ENCODE data around the gene CYTH1.

The CYTH1 gene

GRCh38 chr17:78697554-78698343 is 84.3 kb downstream of the CYTH1 start:
- ATAC-seq, result peak; percentile 65
- TF ChIP-seq GLIS3 (CRISPR knock-in tag; IDR thresholded peaks at IDR 0.05) (no peak), BACH2 (CRISPR knock-in tag; IDR thresholded peaks at IDR 0.05; ENCODE audit: borderline replicate concordance) (no peak), TCF4 (CRISPR knock-in tag; IDR thresholded peaks at IDR 0.05; ENCODE audit: borderline replicate concordance) (no peak), ESRRG (CRISPR knock-in tag; IDR thresholded peaks at IDR 0.05) (no peak), ZNF565 (CRISPR knock-in tag; conservative IDR thresholded peaks at IDR 0.05; ENCODE audit: low read depth) (no peak), ZC3H10 (CRISPR knock-in tag; IDR thresholded peaks at IDR 0.05) (no peak), ISL1 (CRISPR knock-in tag; IDR thresholded peaks at IDR 0.05) (no peak), OSR1 (CRISPR knock-in tag; IDR thresholded peaks at IDR 0.05) (no peak)
- TF ChIP-seq, protein P1, sequence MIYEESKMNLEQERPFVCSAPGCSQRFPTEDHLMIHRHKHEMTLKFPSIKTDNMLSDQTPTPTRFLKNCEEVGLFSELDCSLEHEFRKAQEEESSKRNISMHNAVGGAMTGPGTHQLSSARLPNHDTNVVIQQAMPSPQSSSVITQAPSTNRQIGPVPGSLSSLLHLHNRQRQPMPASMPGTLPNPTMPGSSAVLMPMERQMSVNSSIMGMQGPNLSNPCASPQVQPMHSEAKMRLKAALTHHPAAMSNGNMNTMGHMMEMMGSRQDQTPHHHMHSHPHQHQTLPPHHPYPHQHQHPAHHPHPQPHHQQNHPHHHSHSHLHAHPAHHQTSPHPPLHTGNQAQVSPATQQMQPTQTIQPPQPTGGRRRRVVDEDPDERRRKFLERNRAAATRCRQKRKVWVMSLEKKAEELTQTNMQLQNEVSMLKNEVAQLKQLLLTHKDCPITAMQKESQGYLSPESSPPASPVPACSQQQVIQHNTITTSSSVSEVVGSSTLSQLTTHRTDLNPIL (CRISPR knock-in tag; IDR thresholded peaks at IDR 0.05; ENCODE audit: low read depth), result no peak
- TF ChIP-seq, protein P2, sequence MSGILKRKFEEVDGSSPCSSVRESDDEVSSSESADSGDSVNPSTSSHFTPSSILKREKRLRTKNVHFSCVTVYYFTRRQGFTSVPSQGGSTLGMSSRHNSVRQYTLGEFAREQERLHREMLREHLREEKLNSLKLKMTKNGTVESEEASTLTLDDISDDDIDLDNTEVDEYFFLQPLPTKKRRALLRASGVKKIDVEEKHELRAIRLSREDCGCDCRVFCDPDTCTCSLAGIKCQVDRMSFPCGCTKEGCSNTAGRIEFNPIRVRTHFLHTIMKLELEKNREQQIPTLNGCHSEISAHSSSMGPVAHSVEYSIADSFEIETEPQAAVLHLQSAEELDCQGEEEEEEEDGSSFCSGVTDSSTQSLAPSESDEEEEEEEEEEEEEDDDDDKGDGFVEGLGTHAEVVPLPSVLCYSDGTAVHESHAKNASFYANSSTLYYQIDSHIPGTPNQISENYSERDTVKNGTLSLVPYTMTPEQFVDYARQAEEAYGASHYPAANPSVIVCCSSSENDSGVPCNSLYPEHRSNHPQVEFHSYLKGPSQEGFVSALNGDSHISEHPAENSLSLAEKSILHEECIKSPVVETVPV (CRISPR knock-in tag; IDR thresholded peaks at IDR 0.05), result no peak

DNA sequence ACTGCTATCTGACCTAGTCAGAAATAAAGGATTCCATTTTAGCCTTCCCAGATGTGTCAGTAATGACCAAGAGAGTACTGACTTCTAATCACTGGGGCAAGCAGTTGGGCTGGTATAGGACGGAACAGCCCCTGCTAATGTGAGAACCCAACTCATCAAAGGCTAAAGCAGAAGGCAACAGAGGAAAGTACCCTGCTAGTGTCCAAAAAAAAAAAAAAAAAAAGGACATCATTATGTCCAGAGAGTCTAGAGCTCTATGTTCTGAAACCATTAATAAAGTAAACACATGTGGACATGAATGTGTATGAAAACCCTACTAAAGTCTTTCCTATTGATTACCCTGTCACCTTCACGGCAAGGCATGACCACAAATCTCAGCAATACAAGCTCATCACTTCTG is 85.0 kb downstream of the CYTH1 start:
- ATAC-seq, result no peak
- TF ChIP-seq SNAI2 (CRISPR knock-in tag; IDR thresholded peaks at IDR 0.05), result no peak
- TF ChIP-seq GLIS3 (CRISPR knock-in tag; IDR thresholded peaks at IDR 0.05), result no peak
- no peak for TF ChIP-seq ARNTL (CRISPR knock-in tag; IDR thresholded peaks at IDR 0.05; ENCODE audit: borderline replicate concordance, low read depth)
- no peak for TF ChIP-seq OSR1 (CRISPR knock-in tag; IDR thresholded peaks at IDR 0.05)
- TF ChIP-seq, protein P3, sequence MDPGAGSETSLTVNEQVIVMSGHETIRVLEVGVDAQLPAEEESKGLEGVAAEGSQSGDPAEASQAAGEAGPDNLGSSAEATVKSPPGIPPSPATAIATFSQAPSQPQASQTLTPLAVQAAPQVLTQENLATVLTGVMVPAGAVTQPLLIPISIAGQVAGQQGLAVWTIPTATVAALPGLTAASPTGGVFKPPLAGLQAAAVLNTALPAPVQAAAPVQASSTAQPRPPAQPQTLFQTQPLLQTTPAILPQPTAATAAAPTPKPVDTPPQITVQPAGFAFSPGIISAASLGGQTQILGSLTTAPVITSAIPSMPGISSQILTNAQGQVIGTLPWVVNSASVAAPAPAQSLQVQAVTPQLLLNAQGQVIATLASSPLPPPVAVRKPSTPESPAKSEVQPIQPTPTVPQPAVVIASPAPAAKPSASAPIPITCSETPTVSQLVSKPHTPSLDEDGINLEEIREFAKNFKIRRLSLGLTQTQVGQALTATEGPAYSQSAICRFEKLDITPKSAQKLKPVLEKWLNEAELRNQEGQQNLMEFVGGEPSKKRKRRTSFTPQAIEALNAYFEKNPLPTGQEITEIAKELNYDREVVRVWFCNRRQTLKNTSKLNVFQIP (CRISPR knock-in tag; IDR thresholded peaks at IDR 0.05; ENCODE audit: borderline replicate concordance, low read depth), result no peak
- TF ChIP-seq CSDC2 (CRISPR knock-in tag; IDR thresholded peaks at IDR 0.05), result no peak
- no peak for TF ChIP-seq ZNF70 (CRISPR knock-in tag; IDR thresholded peaks at IDR 0.05)
- TF ChIP-seq TSHZ2 (CRISPR knock-in tag; IDR thresholded peaks at IDR 0.05), result no peak
- TF ChIP-seq BACH2 (CRISPR knock-in tag; IDR thresholded peaks at IDR 0.05; ENCODE audit: borderline replicate concordance), result no peak
- no peak for TF ChIP-seq TCF4 (CRISPR knock-in tag; IDR thresholded peaks at IDR 0.05; ENCODE audit: borderline replicate concordance)
- TF ChIP-seq ZFP3 (CRISPR knock-in tag; IDR thresholded peaks at IDR 0.05), result no peak
- no peak for TF ChIP-seq ZNF565 (CRISPR knock-in tag; conservative IDR thresholded peaks at IDR 0.05; ENCODE audit: low read depth)
- no peak for TF ChIP-seq ZNF8 (CRISPR knock-in tag; IDR thresholded peaks at IDR 0.05)
- no peak for TF ChIP-seq PATZ1 (CRISPR knock-in tag; IDR thresholded peaks at IDR 0.05; ENCODE audit: borderline replicate concordance)
- TF ChIP-seq, protein P1 (CRISPR knock-in tag; IDR thresholded peaks at IDR 0.05; ENCODE audit: low read depth), result no peak
- no peak for TF ChIP-seq ZC3H10 (CRISPR knock-in tag; IDR thresholded peaks at IDR 0.05)
- TF ChIP-seq ISL1 (CRISPR knock-in tag; IDR thresholded peaks at IDR 0.05), result no peak

Data from SK-N-SH treated with all-trans-retinoic acid at 6 μM for 48 hours (cell line).